ENCODE results near the gene TWF2. TPM values are rescaled to one million over a fixed set of nuclear protein-coding genes. Genes with fewer than 3 reads are reported as not detected.

TWF2 gene
- total and polyA plus RNA-seq, 2 of the 13 experiments (the other 11 are each of a cell fraction or from before 2014, with no cell fraction given): 45.5 to 108 TPM

GRCh38 chr3:52220380-52221026, 18.5 kb downstream of the TWF2 start (continued):
- TF ChIP-seq HMGXB4 (CRISPR knock-in tag; IDR thresholded peaks at IDR 0.05; ENCODE audit: borderline replicate concordance in 1 of 2, low read depth in 1 of 2) (peak in 1 of 2 experiments; percentile 38; a peak in 1 of 4 replicates), ARID3A (IDR thresholded peaks at IDR 0.05; ENCODE audit: low read depth, low read length) (no peak), EEA1 (CRISPR knock-in tag; IDR thresholded peaks at IDR 0.05; ENCODE audit: borderline replicate concordance) (no peak), CENPT (CRISPR knock-in tag; IDR thresholded peaks at IDR 0.05; ENCODE audit: low read depth) (no peak), ATAD3A (CRISPR knock-in tag; IDR thresholded peaks at IDR 0.05) (no peak), ZNF629 (CRISPR knock-in tag; conservative IDR thresholded peaks at IDR 0.05) (no peak), ZMYM4 (CRISPR knock-in tag; IDR thresholded peaks at IDR 0.05) (no peak), DMAP1 (CRISPR knock-in tag; IDR thresholded peaks at IDR 0.05) (no peak), ZNF597 (CRISPR knock-in tag; IDR thresholded peaks at IDR 0.05) (no peak), MLX (CRISPR knock-in tag; IDR thresholded peaks at IDR 0.05) (no peak), ZNF749 (CRISPR knock-in tag; IDR thresholded peaks at IDR 0.05; ENCODE audit: borderline replicate concordance) (no peak), HNRNPK (IDR thresholded peaks at IDR 0.05; ENCODE audit: low read depth, low read length, poor library complexity, severe bottlenecking) (peak; percentile 63), ZNF503 (CRISPR knock-in tag; IDR thresholded peaks at IDR 0.05) (no peak), NR2F1 (CRISPR knock-in tag; IDR thresholded peaks at IDR 0.05) (no peak), ELF4 (CRISPR knock-in tag; IDR thresholded peaks at IDR 0.05; ENCODE audit: borderline replicate concordance) (no peak), GATAD2A (CRISPR knock-in tag; IDR thresholded peaks at IDR 0.05) (peak; percentile 53; the same call in 1 of the 2 replicates), FOSL2 (CRISPR knock-in tag; IDR thresholded peaks at IDR 0.05) (peak; percentile 29; the same call in 1 of the 2 replicates), ZNF260 (CRISPR knock-in tag; IDR thresholded peaks at IDR 0.05; ENCODE audit: borderline replicate concordance, low read depth) (no peak), BORCS8-MEF2B (CRISPR knock-in tag; IDR thresholded peaks at IDR 0.05) (no peak), ETV6 (CRISPR knock-in tag; conservative IDR thresholded peaks at IDR 0.05) (no peak), KDM4B (CRISPR knock-in tag; IDR thresholded peaks at IDR 0.05) (no peak), NCOA1 (CRISPR knock-in tag; IDR thresholded peaks at IDR 0.05) (no peak), TARDBP (CRISPR knock-in tag; IDR thresholded peaks at IDR 0.05) (no peak; the same call in 1 of the 2 replicates)
